Testis (tissue), 2 donors: ENCODE data around the gene PLB1.

ENCODE experiments used
- CTCF ChIP-seq, 3 experiments: fragments of 450-650 bp in 2 of 3; fragments of 200-600 bp in 1 of 3; sonication (generic) in 1 of 3; IDR thresholded peaks; one replicate each; pipeline ENCODE4 v1.5.1; 2016 to 2019; ENCODE audit warnings: antibody characterized with exemption in 3 of 3, mild to moderate bottlenecking in 2 of 3, moderate library complexity in 1 of 3
- POLR2A ChIP-seq: fragments of 450-650 bp; IDR thresholded peaks from one replicate; pipeline ENCODE4 v1.6.1; 2017; ENCODE audit warnings: antibody characterized with exemption, mild to moderate bottlenecking, moderate library complexity

GRCh38 chr2:28635191-28635611, 139.3 kb downstream of the PLB1 start:
- TF ChIP-seq CTCF (IDR thresholded peaks at IDR 0.05) (no peak), POLR2A (no peak)
